ENCODE measurements around the gene CCDC106.
A peak's percentile ranks its signal among the peaks of the same experiment; 100 is the strongest.

CCDC106 gene

GRCh38 chr19:55637534-55637933 lies 10.5 kb upstream of the CCDC106 start:
- no peak for DNase-seq

- DNase-seq: peak; percentile 58 to 75 (median 63)
Measured at GRCh38 chr19:55638864-55639359, 9.1 kb upstream of the CCDC106 start.

- peak; percentile 49 to 85 (median 66) for DNase-seq
Measured at GRCh38 chr19:55640043-55640576, 7.9 kb upstream of the CCDC106 start.

- DNase-seq: peak; percentile 53 to 83 (median 71)
Measured at GRCh38 chr19:55640577-55641425, 7.2 kb upstream of the CCDC106 start, which contains the start of gene ZNF580. Gene ZNF580 (plus strand): TSS chr19:55641002. CDS start chr19:55642509, 1,507 bp downstream.

- DNase-seq: peak in 2 of 4 experiments; percentile 20 to 30
Measured at GRCh38 chr19:55641426-55642152, 6.4 kb upstream of the CCDC106 start.

GRCh38 chr19:55642153-55643002 lies 5.6 kb upstream of the CCDC106 start:
- DNase-seq: peak in 2 of 4 experiments; percentile 24 to 33

- peak; percentile 74 to 87 (median 82) for DNase-seq
Measured at GRCh38 chr19:55643003-55643886, 4.8 kb upstream of the CCDC106 start, which contains the start of gene ZNF581. Gene ZNF581 (plus strand): TSS chr19:55643649. CDS start chr19:55644572, 923 bp downstream.

- DNase-seq: peak in 1 of 4 experiments; percentile 41
Measured at GRCh38 chr19:55643887-55644176, 4.2 kb upstream of the CCDC106 start.

- no peak for DNase-seq
Measured at GRCh38 chr19:55644191-55644833, 3.7 kb upstream of the CCDC106 start.

- DNase-seq: no peak
Measured at GRCh38 chr19:55644842-55645511, 3.0 kb upstream of the CCDC106 start.

GRCh38 chr19:55645512-55645881 lies 2.5 kb upstream of the CCDC106 start:
- no peak for DNase-seq

GRCh38 chr19:55646889-55647731 lies 902 bp upstream of the CCDC106 start:
- no peak for DNase-seq

- peak in 1 of 4 experiments; percentile 25 for DNase-seq
Measured at GRCh38 chr19:55648585-55649267, 714 bp downstream of the CCDC106 start.

GRCh38 chr19:55649268-55650125 lies 1.5 kb downstream of the CCDC106 start:
- DNase-seq: no peak

- DNase-seq: no peak
Measured at GRCh38 chr19:55650126-55650557, 2.1 kb downstream of the CCDC106 start.

GRCh38 chr19:55650602-55651230 lies 2.7 kb downstream of the CCDC106 start:
- DNase-seq: no peak

- no peak for DNase-seq
Measured at GRCh38 chr19:55651236-55651635, 3.2 kb downstream of the CCDC106 start.

Measured in suppressor macrophage (primary cell).